GM21825 (cell line): ENCODE data around the gene B3GNT5.
"Not testable (repeated sequence)": the region's sequence is repeated elsewhere in the genome, so short reads cannot be mapped to it uniquely, and the experiment has no call there.

Source experiments
- ATAC-seq: cut with Tn5 transposase; IDR thresholded peaks from one replicate; pipeline ENCODE4 v1.9.1; 2021; ENCODE audit warnings: mild to moderate bottlenecking, moderate library complexity; ENCODE audit not compliant: unreplicated experiment

The B3GNT5 gene

GRCh38 chr3:183230251-183230650 lies 22.8 kb upstream of the B3GNT5 start:
- not testable (repeated sequence) for ATAC-seq

GRCh38 chr3:183230826-183231225 lies 22.2 kb upstream of the B3GNT5 start:
- no peak for ATAC-seq

- ATAC-seq = no peak
Measured at GRCh38 chr3:183233966-183234365, 19.1 kb upstream of the B3GNT5 start.

- no peak for ATAC-seq
Measured at GRCh38 chr3:183239046-183239445, 14.0 kb upstream of the B3GNT5 start.

- ATAC-seq = no peak
Measured at GRCh38 chr3:183242431-183242830, 10.6 kb upstream of the B3GNT5 start.

DNA sequence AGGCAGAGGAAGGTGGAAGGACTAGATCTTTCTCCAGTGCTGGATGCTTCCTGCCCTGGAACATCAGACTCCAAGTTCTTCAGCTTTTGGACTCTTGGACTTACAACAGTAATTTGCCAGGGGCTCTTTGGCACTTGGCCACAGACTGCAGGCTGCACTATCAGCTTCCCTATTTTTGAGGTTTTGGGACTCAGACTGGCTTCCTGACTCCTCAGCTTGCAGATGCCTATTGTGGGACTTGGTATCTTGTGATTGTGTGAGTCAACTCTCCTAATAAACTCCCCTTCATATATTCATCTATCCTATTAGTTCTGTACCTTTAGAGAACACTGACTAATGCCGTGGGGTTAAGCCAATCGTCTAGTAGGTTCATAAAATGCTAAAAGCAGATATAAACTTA lies 8.8 kb upstream of the B3GNT5 start:
- ATAC-seq = no peak

- no peak for ATAC-seq
Measured at GRCh38 chr3:183244981-183245476, 8.0 kb upstream of the B3GNT5 start.

DNA sequence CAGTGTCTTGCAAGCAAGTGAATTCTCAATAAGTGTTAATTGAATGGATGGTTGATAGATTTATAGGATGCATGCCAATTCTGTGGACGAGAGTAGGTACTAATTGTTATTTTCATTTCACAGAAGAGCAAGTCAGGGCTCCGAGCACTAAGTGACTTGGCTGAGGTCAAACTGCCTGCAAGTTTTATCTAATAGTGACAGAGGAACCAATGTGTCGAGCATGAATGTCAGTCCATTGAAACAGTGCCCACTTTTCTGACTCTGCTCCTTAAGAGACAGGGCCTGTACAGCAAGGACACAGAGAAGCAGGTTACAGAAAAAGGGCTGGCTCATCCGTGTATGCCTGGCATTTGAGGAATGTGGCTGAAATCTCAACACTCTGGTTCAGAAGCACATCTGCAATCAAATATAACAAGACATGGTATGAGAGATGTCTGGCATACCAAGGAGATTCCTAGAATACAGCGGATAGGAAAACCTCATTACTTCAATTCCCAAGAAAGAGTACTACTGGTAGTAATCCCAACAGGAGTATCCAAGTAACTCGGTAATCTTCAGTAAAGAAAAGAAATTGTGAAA lies 6.0 kb upstream of the B3GNT5 start:
- no peak for ATAC-seq

- ATAC-seq = no peak
Measured at GRCh38 chr3:183249006-183249718, 3.9 kb upstream of the B3GNT5 start.

DNA sequence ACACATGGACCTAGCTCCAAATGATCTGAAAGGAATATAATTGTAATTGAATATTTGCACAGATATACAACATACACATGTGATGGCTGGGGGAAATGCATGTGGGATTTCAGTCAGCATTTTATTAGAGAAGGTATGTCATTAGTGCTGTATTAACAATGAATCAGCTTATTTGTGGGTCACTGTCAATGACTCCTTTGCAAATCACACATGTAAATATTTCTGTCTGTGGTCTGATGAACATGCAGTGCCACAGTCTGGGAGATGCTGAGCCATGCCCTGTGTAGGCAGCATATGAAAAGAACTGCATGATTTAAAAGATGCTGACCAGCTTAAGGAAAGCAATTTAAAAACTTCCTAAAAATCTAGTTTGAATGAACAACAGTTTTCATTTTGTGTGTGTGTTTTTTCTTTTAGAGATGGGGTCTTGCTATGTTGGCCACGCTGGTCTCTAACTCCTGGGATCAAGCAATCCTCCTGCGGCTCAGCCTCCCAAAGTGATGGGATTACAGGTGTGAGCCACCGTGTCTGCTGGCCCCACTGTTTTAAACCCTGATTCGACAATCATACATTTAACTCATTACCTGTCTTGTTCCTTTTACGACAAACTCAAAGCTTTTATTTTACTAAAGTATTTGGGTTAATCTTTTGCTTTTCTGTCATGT lies 803 bp upstream of the B3GNT5 start:
- ATAC-seq = no peak

DNA sequence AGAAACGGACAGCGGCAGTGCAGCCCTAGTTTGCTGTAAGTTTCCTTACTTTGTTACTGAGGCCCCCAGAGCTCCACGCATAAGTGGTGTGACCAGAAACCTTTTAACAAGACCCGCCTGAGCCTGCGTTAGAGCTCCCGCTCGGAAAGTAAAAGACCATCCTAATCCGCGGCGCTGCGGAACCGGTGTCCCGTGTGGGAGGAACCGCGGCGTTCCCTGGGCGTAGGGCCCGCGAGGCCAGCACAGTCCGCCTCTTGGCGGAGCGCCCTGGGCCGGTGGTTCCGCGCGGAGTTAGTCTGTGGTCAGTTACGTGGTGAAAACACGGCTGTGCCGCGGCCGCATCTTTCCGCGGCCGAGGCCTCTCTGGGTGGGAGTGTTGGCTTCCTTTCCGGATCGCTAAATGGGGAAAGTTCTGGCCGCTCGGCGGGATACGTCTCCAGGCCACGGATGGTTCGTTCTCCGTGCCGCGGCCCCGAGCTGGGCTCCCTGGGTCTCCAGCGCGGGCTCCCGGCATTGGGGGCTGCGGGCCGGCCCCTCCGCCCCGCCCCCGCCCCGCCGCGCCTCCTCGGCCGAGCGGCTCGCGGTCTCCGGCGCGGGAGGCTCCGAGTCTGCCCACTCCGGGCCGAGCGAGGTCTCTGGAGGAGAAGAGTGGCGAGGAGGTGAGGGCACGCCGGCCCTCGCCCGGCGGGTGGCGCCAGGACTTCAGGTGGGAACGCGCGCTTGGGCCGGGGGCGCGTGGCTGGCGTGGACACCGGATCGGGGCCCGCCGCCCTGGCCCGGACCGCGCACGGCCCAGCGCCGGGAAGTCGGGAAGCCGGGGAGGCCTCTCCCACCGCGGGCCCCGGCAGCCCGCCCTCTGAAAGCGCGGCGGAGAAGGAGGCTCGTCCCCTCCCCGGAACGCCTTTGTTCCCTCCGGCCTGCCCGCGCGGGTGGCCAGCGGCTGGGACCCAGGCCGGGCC lies 754 bp downstream of the B3GNT5 start:
- no peak for ATAC-seq

GRCh38 chr3:183254487-183255347 lies 1.7 kb downstream of the B3GNT5 start:
- ATAC-seq = no peak

DNA sequence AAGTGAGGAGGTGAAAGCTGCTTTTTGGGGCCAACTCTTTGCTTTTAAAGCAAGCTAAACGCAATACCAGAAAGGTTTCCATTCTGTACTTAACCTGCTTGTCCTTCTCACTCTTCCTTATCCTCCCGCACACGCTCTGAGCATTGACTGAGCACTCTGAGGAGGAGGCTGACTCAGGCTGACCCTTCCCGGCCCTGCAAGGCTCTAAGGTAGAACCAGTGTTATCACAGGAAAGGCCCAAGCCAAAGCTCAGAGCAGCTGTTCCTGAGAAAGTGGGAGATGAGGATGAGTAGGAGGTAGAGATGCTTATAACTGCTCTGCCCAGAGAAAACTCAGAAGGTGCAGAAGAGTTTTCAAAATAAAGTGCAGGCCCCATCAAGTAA lies 2.3 kb downstream of the B3GNT5 start:
- ATAC-seq = no peak

- ATAC-seq = no peak
Measured at GRCh38 chr3:183259087-183259486, 6.0 kb downstream of the B3GNT5 start.

DNA sequence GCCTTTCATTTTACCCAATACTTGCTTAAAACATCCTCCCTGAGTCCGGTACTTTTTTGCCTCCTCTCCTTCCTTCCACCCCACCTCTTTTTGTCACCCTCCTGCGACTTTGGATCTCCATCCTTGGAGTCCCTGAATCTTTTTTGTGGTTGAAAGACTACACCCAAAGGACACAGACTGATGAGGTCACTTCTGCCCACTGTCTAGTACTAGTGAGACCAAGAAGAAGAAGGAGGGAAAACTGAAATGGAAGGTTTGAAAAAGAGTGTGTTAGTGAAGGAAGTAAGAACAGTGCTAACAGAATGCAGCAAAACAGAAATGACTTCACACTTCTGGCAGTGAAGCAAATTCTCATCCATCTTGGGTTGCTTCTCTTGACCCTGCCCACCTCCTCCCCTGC lies 6.6 kb downstream of the B3GNT5 start:
- no peak for ATAC-seq

GRCh38 chr3:183260167-183260904 lies 7.3 kb downstream of the B3GNT5 start:
- ATAC-seq = no peak

DNA sequence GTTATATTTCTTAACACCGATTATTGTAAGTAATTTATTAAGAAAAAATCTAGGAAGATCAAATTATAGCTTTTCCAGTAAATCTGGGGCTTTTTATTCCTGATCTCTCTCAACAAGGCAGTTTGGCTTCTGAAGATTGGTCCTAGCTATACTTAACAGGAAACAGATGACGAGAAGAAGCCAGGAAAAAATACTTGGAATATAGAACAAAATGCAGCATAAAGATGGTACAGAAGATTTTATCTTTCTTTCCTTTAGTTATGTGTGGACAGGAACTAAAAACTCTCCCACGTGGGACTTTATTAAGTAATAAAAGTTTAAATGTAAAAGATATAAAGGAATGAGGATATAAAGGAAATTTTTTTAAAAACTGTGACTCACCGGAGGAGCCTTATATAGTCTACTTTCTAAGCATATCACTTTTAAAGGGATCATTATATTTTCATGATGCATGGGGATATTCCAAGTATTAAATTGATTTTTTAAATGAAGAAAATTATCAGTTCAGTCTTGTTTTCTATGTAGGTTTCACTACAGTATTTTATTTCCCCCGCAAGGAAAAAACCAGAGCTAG lies 8.2 kb downstream of the B3GNT5 start:
- ATAC-seq = no peak

GRCh38 chr3:183262875-183263378 lies 9.9 kb downstream of the B3GNT5 start:
- no peak for ATAC-seq

GRCh38 chr3:183264268-183264667 lies 11.2 kb downstream of the B3GNT5 start:
- no peak for ATAC-seq
